HFFc6 (cell line): ENCODE data around the gene EDDM3A. TPM values are rescaled to one million over a fixed set of nuclear protein-coding genes. Genes with fewer than 3 reads are reported as not detected.

ENCODE experiments used
- DNase-seq: peaks from one replicate; pipeline ENCODE4 v3.0.0-alpha.2; 2018
- H3K27ac Mint-ChIP-seq: 2 replicates; pipeline ENCODE4 v1.8.0; 2020; ENCODE audit warnings: mild to moderate bottlenecking, mixed read lengths
- H3K27me3 Mint-ChIP-seq: 2 replicates; pipeline ENCODE4 v1.8.0; 2021; ENCODE audit warnings: mild to moderate bottlenecking, moderate library complexity, mixed read lengths; ENCODE audit not compliant: insufficient read depth
- H3K36me3 Mint-ChIP-seq: 2 replicates; pipeline ENCODE4 v1.8.0; 2021; ENCODE audit warnings: low read depth, mixed read lengths
- H3K4me1 Mint-ChIP-seq: 2 replicates; pipeline ENCODE4 v1.8.0; 2020; ENCODE audit warnings: low read depth, mixed read lengths
- H3K4me3 Mint-ChIP-seq: 2 replicates; pipeline ENCODE4 v1.8.0; 2020; ENCODE audit warnings: mild to moderate bottlenecking, moderate library complexity, mixed read lengths
- H3K9me3 Mint-ChIP-seq: 2 replicates; pipeline ENCODE4 v1.8.0; 2020; ENCODE audit warnings: mild to moderate bottlenecking, mixed read lengths
- total RNA-seq, 6 experiments: library from RNA; stranded (reverse); fragmentation: NEBNext Ultra II Directional; extraction: Animal tissue kit (Norgen Biotek cat#: 25700); gene quantifications; 2 replicates in 1 of 6; 3 replicates in 5 of 6; pipeline ENCODE4 v1.2.3, GENCODE V29; 2021
- TF ChIP-seq, protein P1 (sequence below): fragments of 200-600 bp; sonication (generic); IDR thresholded peaks from 2 replicates; pipeline ENCODE4 v1.5.0; 2021; ENCODE audit warnings: antibody characterized with exemption, mild to moderate bottlenecking

The EDDM3A gene
- total RNA-seq, 6 experiments from 2014 or later, result not detected

DNA sequence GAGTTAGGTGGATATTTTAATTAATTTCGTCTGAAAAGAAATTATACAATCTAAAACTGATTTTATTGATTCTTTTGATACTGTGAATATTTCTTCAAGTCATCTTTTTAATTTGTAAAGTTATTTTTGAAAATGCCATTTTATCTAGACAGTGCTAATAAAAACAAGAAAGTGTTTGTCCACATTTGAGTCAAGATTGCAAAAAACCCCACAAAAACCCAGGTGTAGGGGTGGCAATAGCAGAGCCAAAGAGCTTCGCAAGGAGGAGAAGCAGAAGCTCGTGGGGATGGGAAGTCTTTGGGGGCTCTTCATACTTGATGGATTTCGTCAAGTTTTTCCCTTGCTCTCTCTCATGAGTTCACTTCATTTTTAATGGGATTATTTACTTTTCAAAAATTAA lies 41.3 kb downstream of the EDDM3A start:
- H3K9me3 Mint-ChIP-seq, result no peaks in the 10 kb centered on the region
- H3K27me3 Mint-ChIP-seq, result peaks cover 2% of the 10 kb centered on the region
- no peaks in the 10 kb centered on the region for H3K36me3 Mint-ChIP-seq
- H3K4me1 Mint-ChIP-seq, result no peaks in the 10 kb centered on the region
- TF ChIP-seq, protein P1, sequence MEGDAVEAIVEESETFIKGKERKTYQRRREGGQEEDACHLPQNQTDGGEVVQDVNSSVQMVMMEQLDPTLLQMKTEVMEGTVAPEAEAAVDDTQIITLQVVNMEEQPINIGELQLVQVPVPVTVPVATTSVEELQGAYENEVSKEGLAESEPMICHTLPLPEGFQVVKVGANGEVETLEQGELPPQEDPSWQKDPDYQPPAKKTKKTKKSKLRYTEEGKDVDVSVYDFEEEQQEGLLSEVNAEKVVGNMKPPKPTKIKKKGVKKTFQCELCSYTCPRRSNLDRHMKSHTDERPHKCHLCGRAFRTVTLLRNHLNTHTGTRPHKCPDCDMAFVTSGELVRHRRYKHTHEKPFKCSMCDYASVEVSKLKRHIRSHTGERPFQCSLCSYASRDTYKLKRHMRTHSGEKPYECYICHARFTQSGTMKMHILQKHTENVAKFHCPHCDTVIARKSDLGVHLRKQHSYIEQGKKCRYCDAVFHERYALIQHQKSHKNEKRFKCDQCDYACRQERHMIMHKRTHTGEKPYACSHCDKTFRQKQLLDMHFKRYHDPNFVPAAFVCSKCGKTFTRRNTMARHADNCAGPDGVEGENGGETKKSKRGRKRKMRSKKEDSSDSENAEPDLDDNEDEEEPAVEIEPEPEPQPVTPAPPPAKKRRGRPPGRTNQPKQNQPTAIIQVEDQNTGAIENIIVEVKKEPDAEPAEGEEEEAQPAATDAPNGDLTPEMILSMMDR, result no peak
- no peak for DNase-seq
- no peak overlapping the region for H3K27ac Mint-ChIP-seq
- H3K4me3 Mint-ChIP-seq, result no peak overlapping the region

DNA sequence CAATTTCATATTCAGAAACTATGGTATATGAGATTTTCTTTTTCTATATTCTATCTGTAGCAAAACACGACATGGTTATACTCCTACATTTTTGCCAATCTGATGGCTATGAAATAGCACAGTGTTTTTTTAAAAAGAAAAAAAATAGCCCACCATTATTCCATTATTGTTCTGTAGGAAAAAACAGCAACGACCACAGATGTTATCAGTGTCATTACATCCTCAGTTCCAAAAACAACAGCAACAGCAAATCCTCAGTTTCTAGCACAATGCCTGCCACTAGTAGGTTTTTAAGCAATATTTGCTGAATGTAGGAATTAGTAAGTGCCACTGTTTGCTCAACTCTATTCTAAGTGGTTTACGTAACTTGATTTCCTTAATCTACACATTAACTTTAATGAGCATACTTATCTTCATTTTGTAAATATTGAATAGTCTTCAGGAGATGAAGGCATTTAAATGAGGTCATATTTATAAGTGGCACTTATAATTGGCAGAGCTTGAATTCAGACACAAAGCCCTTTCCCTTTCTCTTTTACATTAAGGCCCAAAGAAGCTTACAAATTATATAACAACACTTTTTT lies 43.6 kb downstream of the EDDM3A start:
- no peak overlapping the region for H3K4me3 Mint-ChIP-seq
- no peak for DNase-seq
- no peaks in the 10 kb centered on the region for H3K36me3 Mint-ChIP-seq
- no peaks in the 10 kb centered on the region for H3K4me1 Mint-ChIP-seq
- H3K9me3 Mint-ChIP-seq, result no peaks in the 10 kb centered on the region
- peaks cover 11% of the 10 kb centered on the region for H3K27me3 Mint-ChIP-seq
- H3K27ac Mint-ChIP-seq, result no peak overlapping the region
- TF ChIP-seq, protein P1, result no peak

DNA sequence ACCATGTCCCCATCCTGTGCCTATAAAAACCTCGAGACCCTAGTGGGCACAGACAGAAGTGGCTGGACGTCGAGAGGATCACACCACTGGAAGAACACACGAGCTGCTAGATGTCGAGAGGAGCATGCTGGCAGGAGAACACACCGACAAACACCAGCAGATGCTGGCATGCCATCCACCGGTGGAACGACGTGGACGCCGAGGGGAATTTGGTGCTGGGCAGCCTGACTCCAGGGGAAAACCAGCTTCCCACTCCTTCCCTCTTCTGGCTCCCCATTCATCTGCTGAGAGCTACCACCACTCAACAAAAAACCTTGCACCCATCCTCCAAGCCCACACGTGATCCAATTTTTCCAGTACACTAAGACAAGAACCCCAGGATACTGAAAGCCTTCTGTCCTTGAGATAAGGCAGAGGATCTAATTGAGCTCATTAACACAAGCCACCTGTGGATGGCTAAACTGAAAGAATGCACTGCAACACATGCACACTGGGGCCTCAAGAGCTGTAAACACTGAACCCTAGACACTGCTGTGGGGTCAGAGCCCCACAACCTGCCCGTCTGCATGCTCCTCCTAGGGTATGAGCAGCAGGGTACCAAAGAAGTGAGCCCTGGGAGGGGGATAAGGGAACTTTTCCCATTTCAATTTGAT lies 44.9 kb downstream of the EDDM3A start:
- DNase-seq, result no peak
- Mint-ChIP-seq H3K4me1 (no peaks in the 10 kb centered on the region), H3K27ac (no peak overlapping the region), H3K36me3 (no peaks in the 10 kb centered on the region), H3K4me3 (no peak overlapping the region), H3K27me3 (peaks cover 11% of the 10 kb centered on the region), H3K9me3 (no peaks in the 10 kb centered on the region)
- TF ChIP-seq, protein P1, result no peak

DNA sequence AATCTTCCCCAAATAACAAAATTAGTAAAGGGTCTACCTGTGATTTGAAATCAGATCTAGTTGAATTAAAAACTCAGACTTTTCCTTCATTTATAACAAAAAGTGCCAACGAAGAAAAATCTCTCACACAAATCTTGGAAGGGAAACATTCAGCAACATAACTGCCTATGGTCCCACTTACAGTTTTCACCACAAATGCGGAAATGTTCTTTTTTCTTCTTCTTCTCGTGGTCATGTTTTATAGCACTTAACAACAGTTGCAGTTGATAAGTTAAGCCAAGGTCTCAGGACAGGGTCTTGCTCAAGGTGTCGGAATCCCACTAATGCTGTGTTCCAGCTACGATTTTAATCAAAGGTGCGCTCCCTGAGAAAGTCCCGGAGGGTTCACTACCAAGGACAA lies 45.5 kb downstream of the EDDM3A start:
- H3K36me3 Mint-ChIP-seq, result no peaks in the 10 kb centered on the region
- H3K9me3 Mint-ChIP-seq, result no peaks in the 10 kb centered on the region
- no peak overlapping the region for H3K4me3 Mint-ChIP-seq
- peaks cover 9% of the 10 kb centered on the region for H3K27me3 Mint-ChIP-seq
- DNase-seq, result no peak
- H3K27ac Mint-ChIP-seq, result no peak overlapping the region
- no peaks in the 10 kb centered on the region for H3K4me1 Mint-ChIP-seq
- TF ChIP-seq, protein P1, result no peak

DNA sequence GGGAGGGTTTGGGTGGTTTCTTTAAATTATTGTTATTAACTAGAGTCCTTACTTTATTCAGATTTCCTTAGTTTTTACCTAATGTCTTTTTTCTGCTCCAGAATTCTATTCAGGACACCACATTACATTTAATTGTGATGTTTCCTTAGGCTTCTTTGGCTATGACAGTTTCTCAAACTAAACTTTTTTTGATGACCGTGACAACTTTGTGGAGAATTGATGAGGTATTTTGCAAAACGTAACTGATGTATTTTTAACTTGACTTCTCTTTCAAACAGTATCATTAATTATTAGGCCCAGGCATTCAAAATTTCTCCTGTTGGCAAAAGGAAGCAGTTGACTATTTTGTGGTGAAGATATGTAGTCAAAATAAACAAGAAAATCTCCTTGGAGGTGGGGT lies 45.9 kb downstream of the EDDM3A start:
- H3K27ac Mint-ChIP-seq, result no peak overlapping the region
- TF ChIP-seq, protein P1, result no peak
- no peaks in the 10 kb centered on the region for H3K4me1 Mint-ChIP-seq
- no peak for DNase-seq
- no peaks in the 10 kb centered on the region for H3K36me3 Mint-ChIP-seq
- peaks cover 9% of the 10 kb centered on the region for H3K27me3 Mint-ChIP-seq
- no peak overlapping the region for H3K4me3 Mint-ChIP-seq
- H3K9me3 Mint-ChIP-seq, result no peaks in the 10 kb centered on the region
